IMR-90 (cell line): Measurements from ENCODE around the gene SLC25A12.

Experiments
- FOS ChIP-seq: fragments of 150-350 bp; IDR thresholded peaks from 2 replicates; pipeline ENCODE4 v1.6.1; 2016; ENCODE audit warnings: low read depth, low read length
- MAZ ChIP-seq: IDR thresholded peaks from 2 replicates; pipeline ENCODE4 v1.6.1; 2012; ENCODE audit warnings: low read depth, mild to moderate bottlenecking, low read length, improper control_type of control experiment, moderate library complexity, borderline replicate concordance
- NFE2L2 ChIP-seq: fragments of 150-350 bp; IDR thresholded peaks from 2 replicates; pipeline ENCODE4 v1.6.1; 2016; ENCODE audit warnings: low read depth, mild to moderate bottlenecking, low read length
- RAD21 ChIP-seq: IDR thresholded peaks from 2 replicates; pipeline ENCODE4 v1.6.1; 2012; ENCODE audit warnings: low read length, improper control_type of control experiment
- RCOR1 ChIP-seq: IDR thresholded peaks from 2 replicates; pipeline ENCODE4 v1.6.1; 2012; ENCODE audit warnings: mild to moderate bottlenecking, low read length, improper control_type of control experiment; ENCODE audit not compliant: insufficient replicate concordance
- TF ChIP-seq, protein P1 (sequence below): conservative IDR thresholded peaks from 2 replicates; pipeline ENCODE4 v1.5.1; 2012; ENCODE audit warnings: mild to moderate bottlenecking, low read depth, low read length, improper control_type of control experiment

DNA sequence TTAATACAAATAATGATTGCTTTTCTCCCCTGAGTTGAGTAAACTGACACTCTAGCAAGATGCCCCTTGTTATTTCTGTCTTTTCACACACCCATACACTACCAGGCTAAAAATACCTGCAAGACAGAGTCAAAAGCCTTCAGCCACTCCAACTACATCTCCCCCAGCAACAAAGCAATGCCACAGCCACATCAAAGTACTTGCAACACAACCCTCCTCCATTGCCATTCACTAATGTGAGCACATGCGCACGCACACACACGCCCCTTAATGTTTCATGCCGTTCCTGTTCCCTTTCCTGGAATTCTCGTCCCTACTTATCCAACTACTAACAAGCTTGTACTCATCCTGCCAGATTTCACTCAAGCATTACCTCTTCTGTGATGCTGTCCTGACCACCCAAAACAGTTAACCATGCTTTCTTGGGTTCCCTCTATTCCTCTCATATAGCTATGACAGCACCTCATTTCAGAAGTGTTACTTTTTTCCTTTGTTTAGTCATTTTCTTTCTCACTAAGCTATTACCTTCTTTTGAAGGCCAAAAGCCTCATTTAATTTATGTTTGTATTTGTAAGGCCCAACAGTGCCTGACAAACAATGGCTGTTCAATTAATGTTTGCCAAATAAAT lies 29.6 kb downstream of the SLC25A12 start:
- TF ChIP-seq, protein P1, sequence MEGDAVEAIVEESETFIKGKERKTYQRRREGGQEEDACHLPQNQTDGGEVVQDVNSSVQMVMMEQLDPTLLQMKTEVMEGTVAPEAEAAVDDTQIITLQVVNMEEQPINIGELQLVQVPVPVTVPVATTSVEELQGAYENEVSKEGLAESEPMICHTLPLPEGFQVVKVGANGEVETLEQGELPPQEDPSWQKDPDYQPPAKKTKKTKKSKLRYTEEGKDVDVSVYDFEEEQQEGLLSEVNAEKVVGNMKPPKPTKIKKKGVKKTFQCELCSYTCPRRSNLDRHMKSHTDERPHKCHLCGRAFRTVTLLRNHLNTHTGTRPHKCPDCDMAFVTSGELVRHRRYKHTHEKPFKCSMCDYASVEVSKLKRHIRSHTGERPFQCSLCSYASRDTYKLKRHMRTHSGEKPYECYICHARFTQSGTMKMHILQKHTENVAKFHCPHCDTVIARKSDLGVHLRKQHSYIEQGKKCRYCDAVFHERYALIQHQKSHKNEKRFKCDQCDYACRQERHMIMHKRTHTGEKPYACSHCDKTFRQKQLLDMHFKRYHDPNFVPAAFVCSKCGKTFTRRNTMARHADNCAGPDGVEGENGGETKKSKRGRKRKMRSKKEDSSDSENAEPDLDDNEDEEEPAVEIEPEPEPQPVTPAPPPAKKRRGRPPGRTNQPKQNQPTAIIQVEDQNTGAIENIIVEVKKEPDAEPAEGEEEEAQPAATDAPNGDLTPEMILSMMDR, result no peak
- TF ChIP-seq FOS (no peak), RCOR1 (no peak), MAZ (no peak), NFE2L2 (no peak), RAD21 (no peak)
